Measurements from ENCODE around the gene MCHR2.

GRCh38 chr6:99933129-99933528 lies 60.9 kb downstream of the MCHR2 start:
- TF ChIP-seq POLR2A (IDR thresholded peaks at IDR 0.05; ENCODE audit: low read depth, low read length) (no peak), POLR2AphosphoS5 (IDR thresholded peaks at IDR 0.05; ENCODE audit: low read depth, low read length) (no peak), TAF1 (IDR thresholded peaks at IDR 0.05; ENCODE audit: borderline replicate concordance, low read depth, low read length) (no peak)
